HCT116 (cell line): ENCODE results near the gene UTP15. TPM values are rescaled to one million over a fixed set of nuclear protein-coding genes. Genes with fewer than 3 reads are reported as not detected.

Experiments used
- ATAC-seq: fragments of 200-7000 bp; cut with Tn5 transposase; 2 replicates; pipeline ENCODE4 v1.9.1; 2020; ENCODE audit warnings: mild to moderate bottlenecking, moderate library complexity
- BruUV-seq: library from RNA; stranded (reverse); fragments of 400-500 nt; replicated peaks from 2 replicates; lab custom pipeline; 2021; lab: Mats Ljungman, UMichigan
- CTCF ChIA-PET: fragments of 300-600 bp; sonication (Branson Sonifier 250); formaldehyde crosslinking; loops from one replicate; lab custom pipeline; 2021; ENCODE audit warnings: antibody characterized with exemption; lab: Charles Lee
- POLR2A ChIA-PET: fragments of 300-600, 350-600 bp; sonication (Branson Sonifier 250); formaldehyde crosslinking; loops from one replicate; lab custom pipeline; 2021; ENCODE audit warnings: antibody characterized with exemption; lab: Charles Lee
- RAD21 ChIA-PET, 2 experiments: fragments of 300-600 bp; sonication (Branson Sonifier 250); formaldehyde crosslinking; loops; one replicate each; lab custom pipeline; 2023; ENCODE audit warnings: low total read pairs in 2 of 2; ENCODE audit not compliant: uncharacterized antibody in 2 of 2, unreplicated experiment in 2 of 2, low non-redundant PET in 1 of 2; lab: Charles Lee
- DNase-seq: peaks from one replicate; pipeline ENCODE4 v3.0.0-alpha.2; 2010; ENCODE audit warnings: low read depth, low spot score
- H2AFZ ChIP-seq: fragments of 200-600 bp; shearing (Covaris generic), sonication (generic); 2 replicates; pipeline ENCODE4 v1.6.1; 2017; ENCODE audit warnings: low read depth, mixed run types, mixed read lengths, antibody characterized with exemption, low read length; ENCODE audit not compliant: poor library complexity, severe bottlenecking
- H3K27ac ChIP-seq: 2 replicates; pipeline ENCODE4 v1.5.1; 2012; ENCODE audit warnings: low read depth, low read length
- H3K27me3 ChIP-seq: fragments of 200-600 bp; sonication (generic); 2 replicates; pipeline ENCODE4 v1.6.1; 2016; ENCODE audit warnings: mixed run types, low read length, mixed read lengths; ENCODE audit not compliant: insufficient read depth
- H3K36me3 ChIP-seq, 2 experiments: fragments of 200-500 bp in 1 of 2; fragments of 200-600 bp in 1 of 2; sonication (Bioruptor generic) in 1 of 2; sonication (generic) in 1 of 2; 2 replicates each; pipeline versions ENCODE4 v1.5.1 to v1.6.1; 2014 to 2016; ENCODE audit warnings: low read length in 2 of 2, inconsistent platforms in 1 of 2, mixed read lengths in 1 of 2, mixed run types in 1 of 2; ENCODE audit not compliant: insufficient read depth in 2 of 2, control insufficient read depth in 1 of 2
- H3K4me1 ChIP-seq, 2 experiments: fragments of 200-600 bp in 1 of 2; sonication (generic) in 1 of 2; 2 replicates each; pipeline versions ENCODE4 v1.5.1 to v1.6.1; 2012 to 2017; ENCODE audit warnings: low read length in 2 of 2, inconsistent platforms in 1 of 2, mild to moderate bottlenecking in 1 of 2, mixed read lengths in 1 of 2, mixed run types in 1 of 2, moderate library complexity in 1 of 2; ENCODE audit not compliant: insufficient read depth in 2 of 2, control insufficient read depth in 1 of 2
- H3K4me2 ChIP-seq: fragments of 200-600 bp; sonication (generic); 2 replicates; pipeline ENCODE4 v1.6.1; 2017; ENCODE audit warnings: mixed run types, low read length, mixed read lengths
- H3K4me3 ChIP-seq, 2 experiments: fragments of 200-600 bp in 1 of 2; sonication (generic) in 1 of 2; replicated peaks in 1 of 2; 2 replicates each; pipeline ENCODE4 v1.5.1; 2011 to 2016; ENCODE audit warnings: low read length in 2 of 2, control low read depth in 1 of 2, low read depth in 1 of 2, mild to moderate bottlenecking in 1 of 2, mixed read lengths in 1 of 2, mixed run types in 1 of 2
- H3K79me2 ChIP-seq: fragments of 200-600 bp; sonication (generic); 2 replicates; pipeline ENCODE4 v1.6.1; 2017; ENCODE audit warnings: mild to moderate bottlenecking, mixed run types, low read length, moderate library complexity, mixed read lengths; ENCODE audit not compliant: insufficient read depth
- H3K9ac ChIP-seq: fragments of 200-600 bp; sonication (generic); 2 replicates; pipeline ENCODE4 v1.6.1; 2016; ENCODE audit warnings: low read length, mixed read lengths
- H3K9me2 ChIP-seq: fragments of 200-600 bp; sonication (generic), shearing (Covaris generic); 2 replicates; pipeline ENCODE4 v1.6.1; 2017; ENCODE audit warnings: mixed run types, mild to moderate bottlenecking, moderate library complexity; ENCODE audit not compliant: insufficient read depth
- H3K9me3 ChIP-seq, 2 experiments: fragments of 200-500 bp in 1 of 2; fragments of 200-600 bp in 1 of 2; sonication (Bioruptor generic) in 1 of 2; sonication (generic) in 1 of 2; 2 replicates each; pipeline ENCODE4 v1.6.1; 2014 to 2017; ENCODE audit warnings: low read length in 2 of 2, mixed read lengths in 2 of 2, inconsistent platforms in 1 of 2, low read depth in 1 of 2, mild to moderate bottlenecking in 1 of 2, mixed run types in 1 of 2, moderate library complexity in 1 of 2; ENCODE audit not compliant: control insufficient read depth in 1 of 2, insufficient read depth in 1 of 2
- H4K20me1 ChIP-seq: fragments of 200-600 bp; sonication (generic), shearing (Covaris generic); 2 replicates; pipeline ENCODE4 v1.6.1; 2017; ENCODE audit warnings: mixed run types, mild to moderate bottlenecking, moderate library complexity; ENCODE audit not compliant: insufficient read depth
- CBX3 ChIP-seq: IDR thresholded peaks from 2 replicates; pipeline ENCODE4 v1.6.1; 2012; ENCODE audit warnings: low read depth
- CEBPB ChIP-seq: IDR thresholded peaks from 2 replicates; pipeline ENCODE4 v1.6.1; 2012; ENCODE audit warnings: low read depth
- CTCF ChIP-seq, 3 experiments: fragments of 200-600 bp in 1 of 3; sonication (generic) in 1 of 3; IDR thresholded peaks in 2 of 3; conservative IDR thresholded peaks in 1 of 3; 2 replicates each; pipeline ENCODE4 v1.5.1; 2012 to 2017; ENCODE audit warnings: low read depth in 2 of 3, low read length in 2 of 3, antibody characterized with exemption in 1 of 3, borderline replicate concordance in 1 of 3, control low read depth in 1 of 3, mild to moderate bottlenecking in 1 of 3, mixed read lengths in 1 of 3, mixed run types in 1 of 3, moderate library complexity in 1 of 3; ENCODE audit not compliant: insufficient read depth in 1 of 3
- EGR1 ChIP-seq: IDR thresholded peaks from 2 replicates; pipeline ENCODE4 v1.6.1; 2012; ENCODE audit warnings: low read depth
- ELF1 ChIP-seq: IDR thresholded peaks from 2 replicates; pipeline ENCODE4 v1.6.1; 2012; ENCODE audit warnings: low read depth, borderline replicate concordance
- EZH2phosphoT487 ChIP-seq: fragments of 200-600 bp; IDR thresholded peaks from 2 replicates; pipeline ENCODE4 v1.6.1; 2018; ENCODE audit warnings: antibody characterized with exemption, borderline replicate concordance
- FOSL1 ChIP-seq: IDR thresholded peaks from 2 replicates; pipeline ENCODE4 v1.6.1; 2012; ENCODE audit warnings: low read depth
- JUND ChIP-seq: IDR thresholded peaks from 2 replicates; pipeline ENCODE4 v1.6.1; 2012
- POLR2A ChIP-seq: IDR thresholded peaks from 2 replicates; pipeline ENCODE4 v1.7.0; 2011; ENCODE audit warnings: borderline replicate concordance; ENCODE audit not compliant: insufficient read depth, insufficient read length; ENCODE audit errors: extremely low read depth
- POLR2AphosphoS5 ChIP-seq: IDR thresholded peaks from 2 replicates; pipeline ENCODE4 v1.6.1; 2011; ENCODE audit warnings: mild to moderate bottlenecking, low read depth, low read length, moderate library complexity
- RAD21 ChIP-seq: IDR thresholded peaks from 2 replicates; pipeline ENCODE4 v1.6.1; 2012; ENCODE audit warnings: low read depth, mild to moderate bottlenecking
- REST ChIP-seq: IDR thresholded peaks from 2 replicates; pipeline ENCODE4 v1.6.1; 2012; ENCODE audit warnings: low read depth
- SIN3A ChIP-seq: IDR thresholded peaks from 2 replicates; pipeline ENCODE4 v1.6.1; 2012; ENCODE audit warnings: low read depth
- SP1 ChIP-seq: IDR thresholded peaks from 2 replicates; pipeline ENCODE4 v1.6.1; 2012; ENCODE audit warnings: low read depth
- SRF ChIP-seq: IDR thresholded peaks from 2 replicates; pipeline ENCODE4 v1.6.1; 2012; ENCODE audit warnings: low read depth
- TCF7L2 ChIP-seq: IDR thresholded peaks from 2 replicates; pipeline ENCODE4 v1.7.0; 2011; ENCODE audit warnings: borderline replicate concordance, inconsistent platforms; ENCODE audit not compliant: insufficient read depth, insufficient read length; ENCODE audit errors: extremely low read depth
- ZFX ChIP-seq: fragments of 450-650 bp; IDR thresholded peaks from 2 replicates; pipeline ENCODE4 v1.6.1; 2017
- ZNF274 ChIP-seq: fragments of 200-500 bp; sonication (Bioruptor generic); IDR thresholded peaks from 2 replicates; pipeline ENCODE4 v1.6.1; 2014; ENCODE audit warnings: mild to moderate bottlenecking, low read depth, low read length, inconsistent platforms
- intact Hi-C: fragments of 100-400 bp; cut with micrococcal nuclease; formaldehyde crosslinking; loops from 2 replicates; pipeline ENCODE4 v1.10.0; 2022
- total RNA-seq: library from RNA; stranded (reverse); gene quantifications from one replicate; pipeline ENCODE4 v1.2.1, GENCODE V29; 2021; ENCODE audit not compliant: unreplicated experiment
- TF ChIP-seq, protein P1 (sequence below): IDR thresholded peaks from 2 replicates; pipeline ENCODE4 v1.6.1; 2012
- TF ChIP-seq, protein P2 (sequence below): IDR thresholded peaks from 2 replicates; pipeline ENCODE4 v1.6.1; 2011; ENCODE audit warnings: mild to moderate bottlenecking, low read length, moderate library complexity; ENCODE audit not compliant: insufficient replicate concordance; ENCODE audit errors: extremely low read depth

The UTP15 gene
- total RNA-seq, 1 experiment from 2014 or later = 39.3 TPM

GRCh38 chr5:73587923-73588322 lies 22.4 kb downstream of the UTP15 start:
- no TSS peak for BruUV-seq
- no peak overlapping the region for H3K4me3 ChIP-seq
- H3K27me3 ChIP-seq = no peaks in the 10 kb centered on the region
- H3K36me3 ChIP-seq = no peaks in the 10 kb centered on the region
- H3K9me3 ChIP-seq = no peaks in the 10 kb centered on the region
- H2AFZ ChIP-seq = no peak overlapping the region
- ATAC-seq = no peak
- peaks cover 4% of the 10 kb centered on the region; the same call in 1 of the 2 replicates for H3K79me2 ChIP-seq
- H3K4me1 ChIP-seq = no peaks in the 10 kb centered on the region
- DNase-seq = no peak
- H3K9me2 ChIP-seq = no peaks in the 10 kb centered on the region
- H3K9ac ChIP-seq = no peak overlapping the region
- TF ChIP-seq, protein P1, sequence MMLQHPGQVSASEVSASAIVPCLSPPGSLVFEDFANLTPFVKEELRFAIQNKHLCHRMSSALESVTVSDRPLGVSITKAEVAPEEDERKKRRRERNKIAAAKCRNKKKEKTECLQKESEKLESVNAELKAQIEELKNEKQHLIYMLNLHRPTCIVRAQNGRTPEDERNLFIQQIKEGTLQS = no peak
- TF ChIP-seq CBX3 (no peak), JUND (no peak), REST (no peak), POLR2A (no peak), CEBPB (no peak), SIN3A (no peak), ZFX (no peak), CTCF (IDR thresholded peaks at IDR 0.05 in 2 of 3, conservative IDR thresholded peaks at IDR 0.05 in 1 of 3; ENCODE audit: borderline replicate concordance in 1 of 3, insufficient read depth in 1 of 3, low read depth in 2 of 3, low read length in 2 of 3) (no peak), EGR1 (no peak), ELF1 (no peak), TCF7L2 (no peak), RAD21 (no peak), SP1 (no peak), POLR2AphosphoS5 (no peak), ZNF274 (no peak), EZH2phosphoT487 (no peak), SRF (no peak), FOSL1 (no peak)
- TF ChIP-seq, protein P2, sequence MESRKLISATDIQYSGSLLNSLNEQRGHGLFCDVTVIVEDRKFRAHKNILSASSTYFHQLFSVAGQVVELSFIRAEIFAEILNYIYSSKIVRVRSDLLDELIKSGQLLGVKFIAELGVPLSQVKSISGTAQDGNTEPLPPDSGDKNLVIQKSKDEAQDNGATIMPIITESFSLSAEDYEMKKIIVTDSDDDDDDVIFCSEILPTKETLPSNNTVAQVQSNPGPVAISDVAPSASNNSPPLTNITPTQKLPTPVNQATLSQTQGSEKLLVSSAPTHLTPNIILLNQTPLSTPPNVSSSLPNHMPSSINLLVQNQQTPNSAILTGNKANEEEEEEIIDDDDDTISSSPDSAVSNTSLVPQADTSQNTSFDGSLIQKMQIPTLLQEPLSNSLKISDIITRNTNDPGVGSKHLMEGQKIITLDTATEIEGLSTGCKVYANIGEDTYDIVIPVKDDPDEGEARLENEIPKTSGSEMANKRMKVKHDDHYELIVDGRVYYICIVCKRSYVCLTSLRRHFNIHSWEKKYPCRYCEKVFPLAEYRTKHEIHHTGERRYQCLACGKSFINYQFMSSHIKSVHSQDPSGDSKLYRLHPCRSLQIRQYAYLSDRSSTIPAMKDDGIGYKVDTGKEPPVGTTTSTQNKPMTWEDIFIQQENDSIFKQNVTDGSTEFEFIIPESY = no peak
- intact Hi-C loops = no loop called here
- RAD21 ChIA-PET = no interaction called here
- H3K27ac ChIP-seq = no peak overlapping the region
- CTCF ChIA-PET = interaction anchor here (6.6 kb wide), 1 partner anchor 204 kb away, joined by 112 read pairs; no protein-coding TSS in a partner anchor
- H3K4me2 ChIP-seq = no peak overlapping the region
- POLR2A ChIA-PET = no interaction called here
- H4K20me1 ChIP-seq = no peaks in the 10 kb centered on the region
